DOHH2 (cell line): ENCODE measurements around the gene ABCG1.
A peak's percentile ranks its signal among the peaks of the same experiment; 100 is the strongest.

Experiments
- H3F3A ChIP-seq: fragments of 200-600 bp; sonication (generic), shearing (Covaris generic); 2 replicates; pipeline ENCODE4 v1.6.0; 2016; ENCODE audit warnings: antibody characterized with exemption, mild to moderate bottlenecking; ENCODE audit not compliant: control insufficient read depth, insufficient read depth
- H3K27ac ChIP-seq: fragments of 200-600 bp; sonication (generic); 2 replicates; pipeline ENCODE4 v1.5.1; 2014; ENCODE audit warnings: low read depth, mild to moderate bottlenecking, low read length, moderate library complexity
- H3K27me3 ChIP-seq: fragments of 200-600 bp; sonication (generic); 2 replicates; pipeline ENCODE4 v1.6.1; 2014; ENCODE audit warnings: mild to moderate bottlenecking, low read length, mixed read lengths; ENCODE audit not compliant: control insufficient read depth
- H3K36me3 ChIP-seq: fragments of 200-600 bp; sonication (generic); 2 replicates; pipeline ENCODE4 v1.6.1; 2014; ENCODE audit warnings: mild to moderate bottlenecking, low read length, moderate library complexity, mixed read lengths; ENCODE audit not compliant: control insufficient read depth
- H3K4me1 ChIP-seq: fragments of 200-600 bp; sonication (generic); 2 replicates; pipeline ENCODE4 v1.6.1; 2014; ENCODE audit warnings: mild to moderate bottlenecking, low read length, mixed read lengths; ENCODE audit not compliant: control insufficient read depth
- H3K4me2 ChIP-seq: fragments of 200-600 bp; sonication (generic); 2 replicates; pipeline ENCODE4 v1.6.0; 2014; ENCODE audit warnings: mild to moderate bottlenecking, low read length, moderate library complexity
- H3K4me3 ChIP-seq: fragments of 200-600 bp; sonication (generic); 2 replicates; pipeline ENCODE4 v1.5.1; 2014; ENCODE audit warnings: mild to moderate bottlenecking, low read length, mixed read lengths
- H3K79me2 ChIP-seq: fragments of 200-600 bp; sonication (generic); 2 replicates; pipeline ENCODE4 v1.6.1; 2014; ENCODE audit warnings: mild to moderate bottlenecking, low read length, mixed read lengths; ENCODE audit not compliant: control insufficient read depth
- H3K9me2 ChIP-seq: fragments of 200-600 bp; sonication (generic); replicated peaks from 2 replicates; pipeline ENCODE4 v1.6.1; 2014; ENCODE audit warnings: mild to moderate bottlenecking, low read length, mixed read lengths; ENCODE audit not compliant: control insufficient read depth
- H3K9me3 ChIP-seq: fragments of 200-600 bp; sonication (generic); 2 replicates; pipeline ENCODE4 v1.6.1; 2014; ENCODE audit warnings: antibody characterized with exemption, low read length, mixed read lengths; ENCODE audit not compliant: control insufficient read depth, insufficient read depth
- H4K20me1 ChIP-seq: fragments of 200-600 bp; sonication (generic); 2 replicates; pipeline ENCODE4 v1.6.0; 2014; ENCODE audit warnings: low read depth, mild to moderate bottlenecking, antibody characterized with exemption, low read length, moderate library complexity; ENCODE audit not compliant: control insufficient read depth, insufficient read depth
- CTCF ChIP-seq: fragments of 200-600 bp; sonication (generic); IDR thresholded peaks from one replicate; pipeline ENCODE4 v1.5.1; 2014; ENCODE audit warnings: antibody characterized with exemption, mild to moderate bottlenecking, low read depth, low read length; ENCODE audit not compliant: poor library complexity, severe bottlenecking
- EZH2phosphoT487 ChIP-seq: fragments of 200-600 bp; sonication (generic); IDR thresholded peaks from 2 replicates; pipeline ENCODE4 v1.6.1; 2017; ENCODE audit warnings: borderline replicate concordance, mild to moderate bottlenecking, antibody characterized with exemption, low read length, moderate library complexity, mixed read lengths

The ABCG1 gene

GRCh38 chr21:42336054-42336453 is 117.1 kb downstream of the ABCG1 start:
- Histone ChIP-seq H3K4me1 (peaks cover 6% of the 10 kb centered on the region; the same call in 1 of the 2 replicates), H4K20me1 (no peaks in the 10 kb centered on the region), H3K79me2 (no peaks in the 10 kb centered on the region), H3K9me2 (no peaks in the 10 kb centered on the region), H3K9me3 (no peaks in the 10 kb centered on the region), H3K4me2 (no peak overlapping the region), H3K4me3 (no peak overlapping the region), H3K27ac (no peak overlapping the region), H3F3A (peaks cover 5% of the 10 kb centered on the region; the same call in 1 of the 2 replicates), H3K27me3 (peaks cover 23% of the 10 kb centered on the region), H3K36me3 (no peaks in the 10 kb centered on the region)
- TF ChIP-seq EZH2phosphoT487 (no peak), CTCF (no peak)

GRCh38 chr21:42337276-42337675 is 118.3 kb downstream of the ABCG1 start:
- Histone ChIP-seq H4K20me1 (no peaks in the 10 kb centered on the region), H3F3A (peaks cover 5% of the 10 kb centered on the region; the same call in 1 of the 2 replicates), H3K4me1 (peaks cover 6% of the 10 kb centered on the region; the same call in 1 of the 2 replicates), H3K4me2 (no peak overlapping the region), H3K9me3 (no peaks in the 10 kb centered on the region), H3K9me2 (no peaks in the 10 kb centered on the region), H3K4me3 (no peak overlapping the region), H3K79me2 (no peaks in the 10 kb centered on the region), H3K36me3 (no peaks in the 10 kb centered on the region), H3K27ac (no peak overlapping the region), H3K27me3 (peaks cover 16% of the 10 kb centered on the region)
- TF ChIP-seq CTCF, result no peak

GRCh38 chr21:42337830-42338728 is 119.1 kb downstream of the ABCG1 start:
- Histone ChIP-seq H3K36me3 (no peaks in the 10 kb centered on the region), H4K20me1 (no peaks in the 10 kb centered on the region), H3K79me2 (no peaks in the 10 kb centered on the region), H3K4me1 (peaks cover 6% of the 10 kb centered on the region; the same call in 1 of the 2 replicates), H3K27ac (no peak overlapping the region), H3K27me3 (peaks cover 15% of the 10 kb centered on the region), H3K9me2 (no peaks in the 10 kb centered on the region), H3K4me2 (no peak overlapping the region; the same call in 1 of the 2 replicates), H3F3A (peaks cover 5% of the 10 kb centered on the region; the same call in 1 of the 2 replicates), H3K4me3 (no peak overlapping the region), H3K9me3 (no peaks in the 10 kb centered on the region)
- TF ChIP-seq CTCF, result peak; percentile 68
- no peak for TF ChIP-seq EZH2phosphoT487
